ENCODE results near the gene LRRC3. TPM values are rescaled to one million over a fixed set of nuclear protein-coding genes. Genes with fewer than 3 reads are reported as not detected.

The LRRC3 gene
- total and polyA plus RNA-seq, 2 of the 4 experiments (the other 2 are of a cell fraction) = under 0.01 to 0.38 TPM

- ATAC-seq (ENCODE audit: low read depth) (no peak), DNase-seq (no peak)
- CTCF ChIA-PET = no interaction called here
- peaks cover 26% of the 10 kb centered on the region for H3K27me3 ChIP-seq (ENCODE audit: control insufficient read depth, insufficient read depth, low read length)
- no peaks in the 10 kb centered on the region for H3K36me3 ChIP-seq (ENCODE audit: control insufficient read depth, insufficient read depth, low read length)
- H2BK20ac ChIP-seq (ENCODE audit: low read depth, low read length) = no peak overlapping the region
- H3K4me1 ChIP-seq (ENCODE audit: control insufficient read depth, insufficient read depth, low read length) = no peaks in the 10 kb centered on the region
- no peak overlapping the region for H2BK120ac ChIP-seq (ENCODE audit: low read depth, low read length)
- dilution Hi-C loops (cut with HindIII; ENCODE audit: low sequenced_read_pairs, unreplicated experiment) (no loop called here), in situ Hi-C loops (cut with MboI; ENCODE audit: low sequenced_read_pairs) (loop anchor here (25.0 kb wide), 1 partner anchor 433 kb away; the partner anchor contains the start of gene SLX9), intact Hi-C loops (cut with micrococcal nuclease) (no loop called here)
- H2AK9ac ChIP-seq (replicated peaks; ENCODE audit: low read depth, low read length, poor library complexity) = no peak overlapping the region
- H3K18ac ChIP-seq (ENCODE audit: low read depth, low read length) = no peak overlapping the region
- no peak overlapping the region for H3K56ac ChIP-seq (ENCODE audit: extremely low read depth, insufficient read depth, low read length)
- no peak overlapping the region for H2AK5ac ChIP-seq (ENCODE audit: low read depth, low read length)
- no peaks in the 10 kb centered on the region for H4K20me1 ChIP-seq (ENCODE audit: insufficient read depth, low read length)
- H4K5ac ChIP-seq (ENCODE audit: low read depth, low read length) = no peak overlapping the region
- H3K27ac ChIP-seq (ENCODE audit: insufficient read depth, low read length) = no peak overlapping the region
- H2BK15ac ChIP-seq (ENCODE audit: low read depth, low read length) = no peak overlapping the region
- H4K8ac ChIP-seq (ENCODE audit: low read depth in 2 of 2, low read length in 2 of 2) = no peak overlapping the region
- no peak overlapping the region for H2BK5ac ChIP-seq (ENCODE audit: low read depth, low read length, poor library complexity, severe bottlenecking)
- no peak overlapping the region for H3K4me2 ChIP-seq (ENCODE audit: low read depth, low read length)
- H3K4me3 ChIP-seq (ENCODE audit: insufficient read depth, low read depth, low read length) = no peak overlapping the region
- 73% methylated on average over 5 of the region's 20 CpGs; no CpG with 5 or more reads in 1 of the 2 experiments for WGBS, 2 experiments (ENCODE audit: extremely low coverage in 2 of 2, insufficient read length in 1 of 2)
- H3K79me1 ChIP-seq (ENCODE audit: low read depth in 1 of 2, low read length in 2 of 2) = no peaks in the 10 kb centered on the region
- POLR2A ChIA-PET (ENCODE audit: unreplicated experiment) = no interaction called here
- H3K4ac ChIP-seq (ENCODE audit: low read depth, low read length) = no peak overlapping the region
- H3K14ac ChIP-seq (replicated peaks; ENCODE audit: low read depth, low read length) = no peak overlapping the region
- no peaks in the 10 kb centered on the region for H3K9me3 ChIP-seq (ENCODE audit: control insufficient read depth, insufficient read depth, low read length)
- H3K9me1 ChIP-seq (ENCODE audit: insufficient read depth, low read length) = no peaks in the 10 kb centered on the region
- no TSS peak for BruUV-seq (replicated peaks)
- H2AFZ ChIP-seq (replicated peaks; ENCODE audit: low read length, poor library complexity) = no peak overlapping the region
- no peak for TF ChIP-seq CEBPB (IDR thresholded peaks at IDR 0.05; ENCODE audit: low read depth, low read length)
- TF ChIP-seq MAZ (IDR thresholded peaks at IDR 0.05; ENCODE audit: borderline replicate concordance, low read depth, low read length) = no peak
- TF ChIP-seq POLR2A (IDR thresholded peaks at IDR 0.05; ENCODE audit: low read depth, low read length) = no peak
- no peak for TF ChIP-seq BHLHE40 (IDR thresholded peaks at IDR 0.05; ENCODE audit: low read depth, low read length)
- no peak for TF ChIP-seq RCOR1 (IDR thresholded peaks at IDR 0.05; ENCODE audit: insufficient replicate concordance, low read length)
- TF ChIP-seq SMC3 (IDR thresholded peaks at IDR 0.05; ENCODE audit: low read depth, low read length) = no peak
- no peak for TF ChIP-seq MXI1 (IDR thresholded peaks at IDR 0.05; ENCODE audit: borderline replicate concordance, low read depth, low read length)
- no peak for TF ChIP-seq USF2 (IDR thresholded peaks at IDR 0.05; ENCODE audit: low read depth, low read length)
- no peak overlapping the region for H3K23ac ChIP-seq (ENCODE audit: low read depth, low read length)
- no peak overlapping the region for H4K91ac ChIP-seq (ENCODE audit: insufficient read depth, low read depth, low read length)
- H3K9ac ChIP-seq (ENCODE audit: low read depth, low read length) = no peak overlapping the region
Observed at GRCh38 chr21:44503901-44504399, 48.6 kb downstream of the LRRC3 start.

All from IMR-90 (cell line).